ENCODE results near the gene PIK3R1. TPM values are rescaled to one million over a fixed set of nuclear protein-coding genes. Genes with fewer than 3 reads are reported as not detected.

Gene PIK3R1
- total and polyA plus RNA-seq, 2 experiments from 2014 or later, result 5.9 to 9.8 TPM

DNA sequence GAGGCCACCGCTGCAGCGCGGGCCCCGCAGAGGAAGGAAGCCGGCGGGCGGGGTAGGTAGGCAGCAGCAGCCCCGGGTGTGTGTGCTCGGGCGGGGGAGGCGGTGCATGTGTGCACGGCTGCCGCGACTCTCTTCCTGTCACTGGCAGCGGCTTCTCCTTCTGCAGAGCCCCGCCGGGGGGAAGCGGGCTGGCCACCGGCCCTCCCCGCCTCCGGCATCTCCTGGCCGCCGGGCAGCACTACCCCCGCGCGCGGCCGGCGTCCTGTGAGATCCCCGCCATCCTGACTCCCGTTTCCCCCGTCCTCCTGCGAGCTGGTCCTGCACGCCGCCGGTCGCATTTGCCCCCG is 315 bp downstream of the PIK3R1 start:
- Mint-ChIP-seq H3K9me3 (peaks cover 20% of the 10 kb centered on the region), H3K27ac (no peak overlapping the region), H3K27me3 (ENCODE audit: insufficient read depth, low read depth, poor library complexity) (peaks cover 31% of the 10 kb centered on the region), H3K4me1 (peaks cover 23% of the 10 kb centered on the region), H3K4me3 (peak overlapping the region; percentile 79; the same call in 2 of the 3 replicates), H3K36me3 (ENCODE audit: low read depth) (peaks cover 12% of the 10 kb centered on the region)
- peak overlapping the region; percentile 84 for H3K4me3 ChIP-seq
- no peaks in the 10 kb centered on the region; the same call in 1 of the 2 replicates for H3K9me2 ChIP-seq (ENCODE audit: insufficient read depth)
- H3K27ac ChIP-seq (ENCODE audit: low read depth), result no peak overlapping the region
- H4K20me1 ChIP-seq (replicated peaks; ENCODE audit: insufficient read depth), result peaks cover 24% of the 10 kb centered on the region
- peaks cover 78% of the 10 kb centered on the region for H3K27me3 ChIP-seq (ENCODE audit: insufficient read depth)
- peaks cover 34% of the 10 kb centered on the region for H3K79me2 ChIP-seq (replicated peaks; ENCODE audit: insufficient read depth)
- peaks cover 7% of the 10 kb centered on the region; the same call in 1 of the 2 replicates for H3K36me3 ChIP-seq (ENCODE audit: insufficient read depth)
- H3F3A ChIP-seq (replicated peaks; ENCODE audit: low read depth), result no peaks in the 10 kb centered on the region
- peak overlapping the region; percentile 96 for H3K4me2 ChIP-seq
- DNase-seq (ENCODE audit: low spot score) (no peak), ATAC-seq (peak; percentile 50)
- H2AFZ ChIP-seq, result no peak overlapping the region; the same call in 1 of the 2 replicates
- peaks cover 14% of the 10 kb centered on the region for H3K4me1 ChIP-seq (ENCODE audit: insufficient read depth)
- no peak for TF ChIP-seq JUNB (IDR thresholded peaks at IDR 0.05; ENCODE audit: unreplicated experiment)
- no peak for TF ChIP-seq EZH2 (IDR thresholded peaks at IDR 0.05; ENCODE audit: low read depth, unreplicated experiment)
- TF ChIP-seq CREB1 (CRISPR knock-in tag; IDR thresholded peaks at IDR 0.05; ENCODE audit: low read depth), result no peak
- no peak for TF ChIP-seq NANOG (IDR thresholded peaks at IDR 0.05; ENCODE audit: borderline replicate concordance)
- no peak for TF ChIP-seq EZH2phosphoT487 (IDR thresholded peaks at IDR 0.05; ENCODE audit: unreplicated experiment)
- no peak for TF ChIP-seq ZNF114 (CRISPR knock-in tag; IDR thresholded peaks at IDR 0.05)
- TF ChIP-seq, protein P1, sequence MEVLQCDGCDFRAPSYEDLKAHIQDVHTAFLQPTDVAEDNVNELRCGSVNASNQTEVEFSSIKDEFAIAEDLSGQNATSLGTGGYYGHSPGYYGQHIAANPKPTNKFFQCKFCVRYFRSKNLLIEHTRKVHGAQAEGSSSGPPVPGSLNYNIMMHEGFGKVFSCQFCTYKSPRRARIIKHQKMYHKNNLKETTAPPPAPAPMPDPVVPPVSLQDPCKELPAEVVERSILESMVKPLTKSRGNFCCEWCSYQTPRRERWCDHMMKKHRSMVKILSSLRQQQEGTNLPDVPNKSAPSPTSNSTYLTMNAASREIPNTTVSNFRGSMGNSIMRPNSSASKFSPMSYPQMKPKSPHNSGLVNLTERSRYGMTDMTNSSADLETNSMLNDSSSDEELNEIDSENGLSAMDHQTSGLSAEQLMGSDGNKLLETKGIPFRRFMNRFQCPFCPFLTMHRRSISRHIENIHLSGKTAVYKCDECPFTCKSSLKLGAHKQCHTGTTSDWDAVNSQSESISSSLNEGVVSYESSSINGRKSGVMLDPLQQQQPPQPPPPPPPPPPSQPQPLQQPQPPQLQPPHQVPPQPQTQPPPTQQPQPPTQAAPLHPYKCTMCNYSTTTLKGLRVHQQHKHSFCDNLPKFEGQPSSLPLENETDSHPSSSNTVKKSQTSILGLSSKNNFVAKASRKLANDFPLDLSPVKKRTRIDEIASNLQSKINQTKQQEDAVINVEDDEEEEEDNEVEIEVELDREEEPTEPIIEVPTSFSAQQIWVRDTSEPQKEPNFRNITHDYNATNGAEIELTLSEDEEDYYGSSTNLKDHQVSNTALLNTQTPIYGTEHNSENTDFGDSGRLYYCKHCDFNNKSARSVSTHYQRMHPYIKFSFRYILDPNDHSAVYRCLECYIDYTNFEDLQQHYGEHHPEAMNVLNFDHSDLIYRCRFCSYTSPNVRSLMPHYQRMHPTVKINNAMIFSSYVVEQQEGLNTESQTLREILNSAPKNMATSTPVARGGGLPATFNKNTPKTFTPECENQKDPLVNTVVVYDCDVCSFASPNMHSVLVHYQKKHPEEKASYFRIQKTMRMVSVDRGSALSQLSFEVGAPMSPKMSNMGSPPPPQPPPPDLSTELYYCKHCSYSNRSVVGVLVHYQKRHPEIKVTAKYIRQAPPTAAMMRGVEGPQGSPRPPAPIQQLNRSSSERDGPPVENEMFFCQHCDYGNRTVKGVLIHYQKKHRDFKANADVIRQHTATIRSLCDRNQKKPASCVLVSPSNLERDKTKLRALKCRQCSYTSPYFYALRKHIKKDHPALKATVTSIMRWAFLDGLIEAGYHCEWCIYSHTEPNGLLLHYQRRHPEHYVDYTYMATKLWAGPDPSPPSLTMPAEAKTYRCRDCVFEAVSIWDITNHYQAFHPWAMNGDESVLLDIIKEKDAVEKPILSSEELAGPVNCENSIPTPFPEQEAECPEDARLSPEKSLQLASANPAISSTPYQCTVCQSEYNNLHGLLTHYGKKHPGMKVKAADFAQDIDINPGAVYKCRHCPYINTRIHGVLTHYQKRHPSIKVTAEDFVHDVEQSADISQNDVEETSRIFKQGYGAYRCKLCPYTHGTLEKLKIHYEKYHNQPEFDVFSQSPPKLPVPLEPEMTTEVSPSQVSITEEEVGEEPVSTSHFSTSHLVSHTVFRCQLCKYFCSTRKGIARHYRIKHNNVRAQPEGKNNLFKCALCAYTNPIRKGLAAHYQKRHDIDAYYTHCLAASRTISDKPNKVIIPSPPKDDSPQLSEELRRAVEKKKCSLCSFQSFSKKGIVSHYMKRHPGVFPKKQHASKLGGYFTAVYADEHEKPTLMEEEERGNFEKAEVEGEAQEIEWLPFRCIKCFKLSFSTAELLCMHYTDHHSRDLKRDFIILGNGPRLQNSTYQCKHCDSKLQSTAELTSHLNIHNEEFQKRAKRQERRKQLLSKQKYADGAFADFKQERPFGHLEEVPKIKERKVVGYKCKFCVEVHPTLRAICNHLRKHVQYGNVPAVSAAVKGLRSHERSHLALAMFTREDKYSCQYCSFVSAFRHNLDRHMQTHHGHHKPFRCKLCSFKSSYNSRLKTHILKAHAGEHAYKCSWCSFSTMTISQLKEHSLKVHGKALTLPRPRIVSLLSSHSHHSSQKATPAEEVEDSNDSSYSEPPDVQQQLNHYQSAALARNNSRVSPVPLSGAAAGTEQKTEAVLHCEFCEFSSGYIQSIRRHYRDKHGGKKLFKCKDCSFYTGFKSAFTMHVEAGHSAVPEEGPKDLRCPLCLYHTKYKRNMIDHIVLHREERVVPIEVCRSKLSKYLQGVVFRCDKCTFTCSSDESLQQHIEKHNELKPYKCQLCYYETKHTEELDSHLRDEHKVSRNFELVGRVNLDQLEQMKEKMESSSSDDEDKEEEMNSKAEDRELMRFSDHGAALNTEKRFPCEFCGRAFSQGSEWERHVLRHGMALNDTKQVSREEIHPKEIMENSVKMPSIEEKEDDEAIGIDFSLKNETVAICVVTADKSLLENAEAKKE (CRISPR knock-in tag; IDR thresholded peaks at IDR 0.05), result no peak
- TF ChIP-seq POLR2AphosphoS5 (IDR thresholded peaks at IDR 0.05; ENCODE audit: low read depth), result no peak; the same call in 1 of the 2 replicates
- no peak for TF ChIP-seq STAT1 (IDR thresholded peaks at IDR 0.05; ENCODE audit: unreplicated experiment)
- TF ChIP-seq ZNF331 (CRISPR knock-in tag; IDR thresholded peaks at IDR 0.05; ENCODE audit: low read depth), result no peak
- TF ChIP-seq, protein P2, sequence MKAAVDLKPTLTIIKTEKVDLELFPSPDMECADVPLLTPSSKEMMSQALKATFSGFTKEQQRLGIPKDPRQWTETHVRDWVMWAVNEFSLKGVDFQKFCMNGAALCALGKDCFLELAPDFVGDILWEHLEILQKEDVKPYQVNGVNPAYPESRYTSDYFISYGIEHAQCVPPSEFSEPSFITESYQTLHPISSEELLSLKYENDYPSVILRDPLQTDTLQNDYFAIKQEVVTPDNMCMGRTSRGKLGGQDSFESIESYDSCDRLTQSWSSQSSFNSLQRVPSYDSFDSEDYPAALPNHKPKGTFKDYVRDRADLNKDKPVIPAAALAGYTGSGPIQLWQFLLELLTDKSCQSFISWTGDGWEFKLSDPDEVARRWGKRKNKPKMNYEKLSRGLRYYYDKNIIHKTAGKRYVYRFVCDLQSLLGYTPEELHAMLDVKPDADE (IDR thresholded peaks at IDR 0.05), result no peak
- TF ChIP-seq, protein P3, sequence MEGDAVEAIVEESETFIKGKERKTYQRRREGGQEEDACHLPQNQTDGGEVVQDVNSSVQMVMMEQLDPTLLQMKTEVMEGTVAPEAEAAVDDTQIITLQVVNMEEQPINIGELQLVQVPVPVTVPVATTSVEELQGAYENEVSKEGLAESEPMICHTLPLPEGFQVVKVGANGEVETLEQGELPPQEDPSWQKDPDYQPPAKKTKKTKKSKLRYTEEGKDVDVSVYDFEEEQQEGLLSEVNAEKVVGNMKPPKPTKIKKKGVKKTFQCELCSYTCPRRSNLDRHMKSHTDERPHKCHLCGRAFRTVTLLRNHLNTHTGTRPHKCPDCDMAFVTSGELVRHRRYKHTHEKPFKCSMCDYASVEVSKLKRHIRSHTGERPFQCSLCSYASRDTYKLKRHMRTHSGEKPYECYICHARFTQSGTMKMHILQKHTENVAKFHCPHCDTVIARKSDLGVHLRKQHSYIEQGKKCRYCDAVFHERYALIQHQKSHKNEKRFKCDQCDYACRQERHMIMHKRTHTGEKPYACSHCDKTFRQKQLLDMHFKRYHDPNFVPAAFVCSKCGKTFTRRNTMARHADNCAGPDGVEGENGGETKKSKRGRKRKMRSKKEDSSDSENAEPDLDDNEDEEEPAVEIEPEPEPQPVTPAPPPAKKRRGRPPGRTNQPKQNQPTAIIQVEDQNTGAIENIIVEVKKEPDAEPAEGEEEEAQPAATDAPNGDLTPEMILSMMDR (conservative IDR thresholded peaks at IDR 0.05; ENCODE audit: low read depth in 2 of 2), result no peak
- TF ChIP-seq, protein P4, sequence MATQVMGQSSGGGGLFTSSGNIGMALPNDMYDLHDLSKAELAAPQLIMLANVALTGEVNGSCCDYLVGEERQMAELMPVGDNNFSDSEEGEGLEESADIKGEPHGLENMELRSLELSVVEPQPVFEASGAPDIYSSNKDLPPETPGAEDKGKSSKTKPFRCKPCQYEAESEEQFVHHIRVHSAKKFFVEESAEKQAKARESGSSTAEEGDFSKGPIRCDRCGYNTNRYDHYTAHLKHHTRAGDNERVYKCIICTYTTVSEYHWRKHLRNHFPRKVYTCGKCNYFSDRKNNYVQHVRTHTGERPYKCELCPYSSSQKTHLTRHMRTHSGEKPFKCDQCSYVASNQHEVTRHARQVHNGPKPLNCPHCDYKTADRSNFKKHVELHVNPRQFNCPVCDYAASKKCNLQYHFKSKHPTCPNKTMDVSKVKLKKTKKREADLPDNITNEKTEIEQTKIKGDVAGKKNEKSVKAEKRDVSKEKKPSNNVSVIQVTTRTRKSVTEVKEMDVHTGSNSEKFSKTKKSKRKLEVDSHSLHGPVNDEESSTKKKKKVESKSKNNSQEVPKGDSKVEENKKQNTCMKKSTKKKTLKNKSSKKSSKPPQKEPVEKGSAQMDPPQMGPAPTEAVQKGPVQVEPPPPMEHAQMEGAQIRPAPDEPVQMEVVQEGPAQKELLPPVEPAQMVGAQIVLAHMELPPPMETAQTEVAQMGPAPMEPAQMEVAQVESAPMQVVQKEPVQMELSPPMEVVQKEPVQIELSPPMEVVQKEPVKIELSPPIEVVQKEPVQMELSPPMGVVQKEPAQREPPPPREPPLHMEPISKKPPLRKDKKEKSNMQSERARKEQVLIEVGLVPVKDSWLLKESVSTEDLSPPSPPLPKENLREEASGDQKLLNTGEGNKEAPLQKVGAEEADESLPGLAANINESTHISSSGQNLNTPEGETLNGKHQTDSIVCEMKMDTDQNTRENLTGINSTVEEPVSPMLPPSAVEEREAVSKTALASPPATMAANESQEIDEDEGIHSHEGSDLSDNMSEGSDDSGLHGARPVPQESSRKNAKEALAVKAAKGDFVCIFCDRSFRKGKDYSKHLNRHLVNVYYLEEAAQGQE (IDR thresholded peaks at IDR 0.05; ENCODE audit: unreplicated experiment), result no peak
